A549 (cell line): Measurements from ENCODE around the gene JARID2. TPM values are rescaled to one million over a fixed set of nuclear protein-coding genes. Genes with fewer than 3 reads are reported as not detected.
A peak's percentile ranks its signal among the peaks of the same experiment; 100 is the strongest.

Source experiments
- ATAC-seq, 2 experiments: fragments of 200-7000 bp in 1 of 2; fragments of >200 bp in 1 of 2; cut with Nextera tagmentation in 1 of 2; cut with Tn5 transposase in 1 of 2; 3 replicates each; pipeline versions ENCODE4 v1.8.0 to v1.9.1; 2018 to 2020; ENCODE audit warnings: mild to moderate bottlenecking in 1 of 2, moderate library complexity in 1 of 2
- CTCF ChIA-PET: fragments of 300-600 bp; sonication (Branson Sonifier 250); formaldehyde crosslinking; extraction: SDS; loops from one replicate; lab custom pipeline; 2021; ENCODE audit warnings: antibody characterized with exemption, inconsistent platforms; lab: Yijun Ruan, JAX
- POLR2A ChIA-PET: fragments of 350-600 bp; formaldehyde crosslinking; extraction: SDS; loops from one replicate; lab custom pipeline; 2021; ENCODE audit warnings: antibody characterized with exemption, inconsistent platforms; lab: Yijun Ruan, JAX
- DNase-seq, 2 experiments: peaks; one replicate each; pipeline versions ENCODE4 v3.0.0 to v3.0.0-alpha.2; 2011 to 2016; ENCODE audit warnings: low read depth in 1 of 2, low spot score in 1 of 2
- FAIRE-seq: peaks from 2 replicates; lab custom pipeline; 2011; peaks lifted over from hg19 to GRCh38; lab: Jason Lieb, UNC
- H3K27ac ChIP-seq, 2 experiments: fragments of >200 bp; sonication (Bioruptor Twin); formaldehyde crosslinking; 3 replicates each; pipeline ENCODE4 v1.5.1; 2016 to 2017
- H3K4me1 ChIP-seq: fragments of >200 bp; sonication (Bioruptor Twin); formaldehyde crosslinking; 3 replicates; pipeline ENCODE4 v1.6.1; 2016
- H3K4me2 ChIP-seq: fragments of >200 bp; sonication (Bioruptor Twin); formaldehyde crosslinking; 3 replicates; pipeline ENCODE4 v1.6.1; 2016
- H3K4me3 ChIP-seq: fragments of >200 bp; sonication (Bioruptor Twin); formaldehyde crosslinking; 3 replicates; pipeline ENCODE4 v1.5.1; 2016
- H3K9me3 ChIP-seq: fragments of >200 bp; sonication (Bioruptor Twin); formaldehyde crosslinking; 3 replicates; pipeline ENCODE4 v1.6.1; 2016
- CBX8 ChIP-seq: fragments of 200-600 bp; sonication (generic); IDR thresholded peaks from 2 replicates; pipeline ENCODE4 v1.6.1; 2016
- CHD2 ChIP-seq: fragments of 150-350 bp; IDR thresholded peaks from 2 replicates; pipeline ENCODE4 v1.6.1; 2014; ENCODE audit warnings: low read length; ENCODE audit not compliant: partially characterized antibody
- EHMT2 ChIP-seq: fragments of 200-600 bp; sonication (generic); IDR thresholded peaks from 2 replicates; pipeline ENCODE4 v1.6.1; 2016; ENCODE audit warnings: antibody characterized with exemption, low read depth, mild to moderate bottlenecking, moderate library complexity
- FOSB ChIP-seq: fragments of 250-450 bp; sonication (Bioruptor Pico); IDR thresholded peaks from 2 replicates; pipeline ENCODE4 v1.5.0; 2020; ENCODE audit warnings: mild to moderate bottlenecking, moderate library complexity
- HOXB13 ChIP-seq: fragments of 250-450 bp; sonication (Bioruptor Pico); IDR thresholded peaks from 2 replicates; pipeline ENCODE4 v1.5.0; 2020; ENCODE audit warnings: low read depth, mild to moderate bottlenecking, moderate library complexity
- JUN ChIP-seq, 2 experiments: fragments of >200 bp; sonication (Bioruptor Twin); formaldehyde crosslinking; IDR thresholded peaks; 2 replicates in 1 of 2; 3 replicates in 1 of 2; pipeline ENCODE4 v1.6.1; 2016 to 2017
- JUNB ChIP-seq: fragments of >200 bp; sonication (Bioruptor Twin); formaldehyde crosslinking; IDR thresholded peaks from 2 replicates; pipeline ENCODE4 v1.6.1; 2016
- KDM1A ChIP-seq: fragments of 200-600 bp; sonication (generic); IDR thresholded peaks from 2 replicates; pipeline ENCODE4 v1.6.1; 2016; ENCODE audit warnings: low read depth, mild to moderate bottlenecking
- POLR2A ChIP-seq: IDR thresholded peaks from 2 replicates; pipeline ENCODE4 v1.6.1; 2012; ENCODE audit warnings: mild to moderate bottlenecking, low read length
- RAD21 ChIP-seq, 2 experiments: fragments of >200 bp in 1 of 2; sonication (Bioruptor Twin) in 1 of 2; formaldehyde crosslinking in 1 of 2; IDR thresholded peaks in 1 of 2; conservative IDR thresholded peaks in 1 of 2; 2 replicates in 1 of 2; 3 replicates in 1 of 2; pipeline ENCODE4 v1.6.1; 2012 to 2018; ENCODE audit warnings: inconsistent platforms in 1 of 2
- RARB ChIP-seq: fragments of 250-450 bp; sonication (Bioruptor Pico); IDR thresholded peaks from 2 replicates; pipeline ENCODE4 v1.8.0; 2021; ENCODE audit warnings: mild to moderate bottlenecking, moderate library complexity
- TFCP2L1 ChIP-seq: fragments of 250-450 bp; sonication (Bioruptor Pico); IDR thresholded peaks from 2 replicates; pipeline ENCODE4 v1.5.0; 2021; ENCODE audit warnings: mild to moderate bottlenecking
- ZC3H11A ChIP-seq: fragments of 450-650 bp; IDR thresholded peaks from 2 replicates; pipeline ENCODE4 v1.6.1; 2014; ENCODE audit warnings: antibody characterized with exemption, mild to moderate bottlenecking
- WGBS: methylation state at CpG from one replicate; pipeline ENCODE4 v1.1.6; 2017; ENCODE audit errors: missing lambda C conversion rate; 5-methylcytosine and 5-hydroxymethylcytosine counted together
- polyA plus RNA-seq, 4 experiments: library from polyadenylated mRNA; depleted of rRNA in 3 of 4; stranded (reverse); fragments of >200 nt; fragmentation: RNase III in 1 of 4; extraction: RNeasy Plus Mini Kit Qiagen cat#74134 plus additional on column Dnase treatment in 1 of 4; gene quantifications; 2 replicates in 3 of 4; 3 replicates in 1 of 4; pipeline ENCODE4 v1.2.3, GENCODE V29; 2011 to 2017
- TF ChIP-seq, protein P1 (sequence below): fragments of 250-450 bp; sonication (Bioruptor Pico); IDR thresholded peaks from 2 replicates; pipeline ENCODE4 v1.5.0; 2021; ENCODE audit warnings: mild to moderate bottlenecking, moderate library complexity, borderline replicate concordance
- TF ChIP-seq, protein P2 (sequence below): fragments of >200 bp; sonication (Bioruptor Twin); formaldehyde crosslinking; IDR thresholded peaks from 2 replicates; pipeline ENCODE4 v1.6.1; 2016
- TF ChIP-seq, protein P3 (sequence below): fragments of 250-450 bp; sonication (Bioruptor Pico); IDR thresholded peaks from 2 replicates; pipeline ENCODE4 v1.5.0; 2020; ENCODE audit warnings: low read depth, mild to moderate bottlenecking, moderate library complexity
- TF ChIP-seq, protein P4 (sequence below): IDR thresholded peaks from 2 replicates; pipeline ENCODE4 v1.6.1; 2012; ENCODE audit warnings: low read depth, borderline replicate concordance
- TF ChIP-seq, protein P5 (sequence below): fragments of >200 bp; sonication (Bioruptor Twin); formaldehyde crosslinking; IDR thresholded peaks from 3 replicates; pipeline ENCODE4 v1.6.1; 2016

JARID2 gene
- polyA plus RNA-seq, 2 of the 4 experiments (the other 2 are of a cell fraction): 7.8 to 8.3 TPM

DNA sequence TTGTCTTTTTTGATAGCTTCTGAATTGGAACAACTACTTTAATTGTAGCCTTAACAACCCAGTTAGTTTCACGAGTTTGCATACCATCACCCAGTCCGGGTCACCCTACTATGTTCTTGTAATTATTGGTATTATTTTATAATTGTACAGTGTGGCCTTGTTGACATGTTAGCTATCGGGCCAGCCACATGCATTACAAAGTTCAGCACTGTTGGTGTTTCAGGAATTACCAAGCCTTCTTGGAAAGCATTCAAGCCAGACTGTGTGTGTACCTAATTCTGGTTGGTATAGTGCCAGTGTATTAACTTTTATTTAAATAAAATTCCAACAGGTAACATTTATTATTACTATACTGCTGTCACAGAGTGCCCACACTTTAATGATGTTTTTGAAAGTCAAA lies 150.9 kb downstream of the JARID2 start:
- CTCF ChIA-PET: no interaction called here
- DNase-seq (no peak), ATAC-seq (no peak), FAIRE-seq (no peak)
- H3K9me3 ChIP-seq: no peaks in the 10 kb centered on the region
- H3K4me1 ChIP-seq: peaks cover 28% of the 10 kb centered on the region
- no peak overlapping the region for H3K4me2 ChIP-seq
- TF ChIP-seq CBX8: no peak
- TF ChIP-seq HOXB13 (CRISPR knock-in tag): no peak
- TF ChIP-seq, protein P1, sequence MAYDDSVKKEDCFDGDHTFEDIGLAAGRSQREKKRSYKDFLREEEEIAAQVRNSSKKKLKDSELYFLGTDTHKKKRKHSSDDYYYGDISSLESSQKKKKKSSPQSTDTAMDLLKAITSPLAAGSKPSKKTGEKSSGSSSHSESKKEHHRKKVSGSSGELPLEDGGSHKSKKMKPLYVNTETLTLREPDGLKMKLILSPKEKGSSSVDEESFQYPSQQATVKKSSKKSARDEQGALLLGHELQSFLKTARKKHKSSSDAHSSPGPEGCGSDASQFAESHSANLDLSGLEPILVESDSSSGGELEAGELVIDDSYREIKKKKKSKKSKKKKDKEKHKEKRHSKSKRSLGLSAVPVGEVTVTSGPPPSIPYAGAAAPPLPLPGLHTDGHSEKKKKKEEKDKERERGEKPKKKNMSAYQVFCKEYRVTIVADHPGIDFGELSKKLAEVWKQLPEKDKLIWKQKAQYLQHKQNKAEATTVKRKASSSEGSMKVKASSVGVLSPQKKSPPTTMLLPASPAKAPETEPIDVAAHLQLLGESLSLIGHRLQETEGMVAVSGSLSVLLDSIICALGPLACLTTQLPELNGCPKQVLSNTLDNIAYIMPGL (CRISPR knock-in tag): no peak
- TF ChIP-seq, protein P2, sequence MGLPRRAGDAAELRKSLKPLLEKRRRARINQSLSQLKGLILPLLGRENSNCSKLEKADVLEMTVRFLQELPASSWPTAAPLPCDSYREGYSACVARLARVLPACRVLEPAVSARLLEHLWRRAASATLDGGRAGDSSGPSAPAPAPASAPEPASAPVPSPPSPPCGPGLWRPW: no peak
- TF ChIP-seq FOSB (CRISPR knock-in tag): no peak
- TF ChIP-seq KDM1A: no peak
- 85% methylated on average over 3 of the region's 3 CpGs for WGBS
- no peak overlapping the region for H3K4me3 ChIP-seq
- no peak overlapping the region for H3K27ac ChIP-seq
- POLR2A ChIA-PET: no interaction called here

DNA sequence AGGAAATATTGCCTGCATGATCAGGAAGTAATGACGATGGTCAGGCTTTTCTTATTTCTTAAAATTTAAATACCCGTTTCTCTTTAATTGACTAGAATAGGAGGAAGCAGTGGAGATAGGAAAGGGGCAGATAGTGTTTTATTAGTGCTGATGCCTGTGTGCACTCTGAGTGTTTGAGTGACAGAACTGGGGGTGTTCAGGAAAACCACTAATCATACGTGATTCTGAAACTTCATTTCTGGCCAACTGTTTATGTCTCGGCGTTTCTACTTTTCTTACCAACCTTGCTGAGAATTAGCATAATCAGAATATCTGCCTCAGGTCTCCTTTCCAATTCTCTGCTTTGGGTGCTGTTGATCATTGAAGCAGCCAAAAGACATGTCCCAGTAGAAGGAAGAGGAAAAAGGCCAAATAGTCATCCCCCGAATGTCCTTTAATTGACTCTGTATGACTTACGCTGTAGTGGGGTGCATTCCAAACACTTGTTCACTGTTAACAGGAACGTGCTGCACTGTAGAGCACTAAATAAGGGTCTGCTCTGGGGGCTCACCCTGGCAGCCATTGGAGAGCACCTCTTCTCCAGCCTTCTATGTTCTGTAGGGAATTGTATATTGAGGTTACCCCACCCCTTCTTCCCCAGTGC lies 152.9 kb downstream of the JARID2 start:
- ATAC-seq (no peak), FAIRE-seq (no peak), DNase-seq (no peak)
- Histone ChIP-seq H3K27ac (no peak overlapping the region), H3K4me2 (peak overlapping the region; percentile 69; the same call in 1 of the 3 replicates), H3K9me3 (no peaks in the 10 kb centered on the region), H3K4me3 (no peak overlapping the region), H3K4me1 (peaks cover 36% of the 10 kb centered on the region)
- TF ChIP-seq, protein P3, sequence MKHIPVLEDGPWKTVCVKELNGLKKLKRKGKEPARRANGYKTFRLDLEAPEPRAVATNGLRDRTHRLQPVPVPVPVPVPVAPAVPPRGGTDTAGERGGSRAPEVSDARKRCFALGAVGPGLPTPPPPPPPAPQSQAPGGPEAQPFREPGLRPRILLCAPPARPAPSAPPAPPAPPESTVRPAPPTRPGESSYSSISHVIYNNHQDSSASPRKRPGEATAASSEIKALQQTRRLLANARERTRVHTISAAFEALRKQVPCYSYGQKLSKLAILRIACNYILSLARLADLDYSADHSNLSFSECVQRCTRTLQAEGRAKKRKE (CRISPR knock-in tag): no peak
- POLR2A ChIA-PET: no interaction called here
- CTCF ChIA-PET: no interaction called here
- 92% methylated on average over 8 of the region's 8 CpGs for WGBS

DNA sequence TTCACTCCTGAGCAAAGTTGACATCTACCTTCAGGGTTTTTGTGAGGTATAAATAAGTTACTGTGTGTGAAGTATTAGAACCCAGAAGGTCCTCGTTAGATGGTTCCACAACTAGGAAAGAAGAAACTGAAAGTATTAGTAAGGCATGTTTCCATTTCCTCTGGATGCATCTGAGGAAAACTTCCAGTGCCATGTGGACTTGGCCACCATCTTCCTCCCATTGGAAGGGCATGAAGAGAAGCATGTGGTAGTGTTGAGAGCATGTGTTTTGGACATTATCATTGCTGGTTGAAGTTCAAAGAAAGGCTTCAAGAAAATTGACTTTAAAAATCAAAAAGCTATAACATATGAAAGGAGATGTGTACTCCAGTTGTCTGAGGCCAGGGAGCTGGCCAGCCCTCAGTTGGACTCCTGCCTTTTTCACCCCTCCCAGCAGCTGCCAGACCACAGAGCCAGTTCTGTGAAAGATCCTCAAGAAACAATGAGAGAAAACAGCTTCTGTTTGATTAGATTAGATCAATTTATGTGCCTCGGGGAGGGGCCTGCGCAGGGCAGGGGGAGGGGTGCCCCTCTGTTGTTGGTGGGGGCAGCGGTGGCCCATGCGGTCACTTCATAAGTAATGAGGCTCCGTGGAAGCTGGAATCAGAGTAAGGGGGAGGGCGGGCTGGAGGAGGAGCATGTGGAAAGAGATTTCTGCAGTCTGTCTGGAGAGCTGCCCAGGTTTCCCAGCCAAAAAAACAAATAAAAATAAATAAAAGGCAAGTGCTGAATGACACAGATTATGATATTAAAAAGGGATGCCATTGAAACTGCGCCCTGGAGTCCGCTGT lies 154.0 kb downstream of the JARID2 start:
- H3K4me2 ChIP-seq: peak overlapping the region; percentile 69
- peak; percentile 15 to 24 for DNase-seq
- H3K4me3 ChIP-seq: peak overlapping the region; percentile 36
- CTCF ChIA-PET: interaction anchor here (1.5 kb wide), 1 partner anchor 41 kb away, joined by 4 read pairs; no protein-coding TSS in a partner anchor
- peak overlapping the region in 1 of 2 experiments; percentile 73; a peak in 3 of 6 replicates for H3K27ac ChIP-seq
- peaks cover 40% of the 10 kb centered on the region for H3K4me1 ChIP-seq
- H3K9me3 ChIP-seq: no peaks in the 10 kb centered on the region
- FAIRE-seq: no peak
- POLR2A ChIA-PET: no interaction called here
- TF ChIP-seq EHMT2 (peak; percentile 76; the same call in 1 of the 2 replicates), POLR2A (no peak)
- 22% methylated on average over 6 of the region's 9 CpGs for WGBS
- ATAC-seq: peak in 1 of 2 experiments; percentile 80; a peak in 3 of 6 replicates

DNA sequence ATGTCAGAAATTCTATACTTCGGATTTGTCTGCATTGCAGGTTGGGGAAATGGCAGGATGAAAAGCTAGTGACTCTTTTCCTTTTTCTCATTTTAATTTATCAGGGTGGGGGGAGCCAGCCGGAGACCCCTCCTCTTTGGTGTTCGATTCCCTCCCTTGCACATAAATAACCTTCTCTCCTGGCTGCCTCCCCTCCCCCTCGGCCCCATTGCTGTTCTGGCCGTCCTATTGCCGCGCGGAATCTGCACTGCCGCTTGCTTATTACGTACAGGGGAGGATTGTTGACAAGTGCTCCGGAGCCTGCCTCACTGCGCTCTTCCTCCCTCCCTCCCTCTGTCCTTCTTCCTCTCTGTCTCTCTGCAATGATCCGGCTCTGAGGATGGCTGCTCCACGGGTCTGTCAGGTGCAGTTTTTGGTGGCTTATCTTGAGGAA lies 154.7 kb downstream of the JARID2 start:
- Histone ChIP-seq H3K4me2 (peak overlapping the region; percentile 69), H3K9me3 (no peaks in the 10 kb centered on the region), H3K4me3 (peak overlapping the region; percentile 36), H3K4me1 (peaks cover 40% of the 10 kb centered on the region), H3K27ac (peak overlapping the region in 1 of 2 experiments; percentile 73; a peak in 2 of 6 replicates)
- DNase-seq: peak; percentile 15 to 27
- FAIRE-seq: no peak
- 26% methylated on average over 14 of the region's 14 CpGs for WGBS
- TF ChIP-seq RARB (CRISPR knock-in tag): no peak
- TF ChIP-seq KDM1A: no peak
- TF ChIP-seq ZC3H11A: no peak
- TF ChIP-seq CHD2: no peak
- no peak for TF ChIP-seq JUNB
- TF ChIP-seq, protein P4, sequence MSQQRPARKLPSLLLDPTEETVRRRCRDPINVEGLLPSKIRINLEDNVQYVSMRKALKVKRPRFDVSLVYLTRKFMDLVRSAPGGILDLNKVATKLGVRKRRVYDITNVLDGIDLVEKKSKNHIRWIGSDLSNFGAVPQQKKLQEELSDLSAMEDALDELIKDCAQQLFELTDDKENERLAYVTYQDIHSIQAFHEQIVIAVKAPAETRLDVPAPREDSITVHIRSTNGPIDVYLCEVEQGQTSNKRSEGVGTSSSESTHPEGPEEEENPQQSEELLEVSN: no peak
- no peak for TF ChIP-seq RAD21 (conservative IDR thresholded peaks at IDR 0.05 in 1 of 2, IDR thresholded peaks at IDR 0.05 in 1 of 2)
- TF ChIP-seq TFCP2L1: no peak
- TF ChIP-seq JUN (IDR thresholded peaks at IDR 0.05): no peak
- TF ChIP-seq, protein P5, sequence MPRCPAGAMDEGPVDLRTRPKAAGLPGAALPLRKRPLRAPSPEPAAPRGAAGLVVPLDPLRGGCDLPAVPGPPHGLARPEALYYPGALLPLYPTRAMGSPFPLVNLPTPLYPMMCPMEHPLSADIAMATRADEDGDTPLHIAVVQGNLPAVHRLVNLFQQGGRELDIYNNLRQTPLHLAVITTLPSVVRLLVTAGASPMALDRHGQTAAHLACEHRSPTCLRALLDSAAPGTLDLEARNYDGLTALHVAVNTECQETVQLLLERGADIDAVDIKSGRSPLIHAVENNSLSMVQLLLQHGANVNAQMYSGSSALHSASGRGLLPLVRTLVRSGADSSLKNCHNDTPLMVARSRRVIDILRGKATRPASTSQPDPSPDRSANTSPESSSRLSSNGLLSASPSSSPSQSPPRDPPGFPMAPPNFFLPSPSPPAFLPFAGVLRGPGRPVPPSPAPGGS: no peak
- POLR2A ChIA-PET: no interaction called here
- peak in 1 of 2 experiments; percentile 82; a peak in 4 of 6 replicates for ATAC-seq
- CTCF ChIA-PET: interaction anchor here (1.5 kb wide), 1 partner anchor 40 kb away, joined by 4 read pairs; no protein-coding TSS in a partner anchor
